PFSK-1 (cell line): ENCODE results near the gene LRRC4C.

Source experiments
- FOXP2 ChIP-seq: optimal IDR thresholded peaks from 2 replicates; pipeline ENCODE3; 2011; ENCODE audit warnings: borderline replicate concordance, control low read depth, inconsistent platforms; ENCODE audit not compliant: insufficient read depth; ENCODE audit errors: extremely low read length, extremely low read depth
- REST ChIP-seq, 2 experiments: IDR thresholded peaks; 2 replicates each; pipeline versions ENCODE4 v1.6.1 to v1.8.0; 2011 to 2012; ENCODE audit warnings: low read depth in 2 of 2, low read length in 2 of 2, control low read depth in 1 of 2, inconsistent platforms in 1 of 2, mild to moderate bottlenecking in 1 of 2, moderate library complexity in 1 of 2; ENCODE audit not compliant: insufficient read depth in 1 of 2
- TAF1 ChIP-seq: IDR thresholded peaks from 2 replicates; pipeline ENCODE4 v1.6.1; 2012; ENCODE audit warnings: low read length, control low read depth, borderline replicate concordance; ENCODE audit not compliant: insufficient read depth

- no peak for TF ChIP-seq TAF1
- TF ChIP-seq FOXP2, result no peak
- TF ChIP-seq REST (IDR thresholded peaks at IDR 0.05; ENCODE audit: insufficient read depth in 1 of 2, low read depth in 2 of 2, low read length in 2 of 2), result no peak
These were observed 60.1 kb downstream of the LRRC4C start for GRCh38 chr11:41399323-41399722.
